HepG2 (cell line): ENCODE measurements around the gene THADA.

Experiments used
- HNRNPH1 ChIP-seq: fragments of 200-400 bp; formaldehyde crosslinking; optimal IDR thresholded peaks from 2 replicates; pipeline ENCODE3; 2017; ENCODE audit warnings: mild to moderate bottlenecking, low read depth, low read length
- MLX ChIP-seq: IDR thresholded peaks from 2 replicates; pipeline ENCODE4 v1.6.1; 2016
- MYC ChIP-seq: sonication (generic); formaldehyde crosslinking; IDR thresholded peaks from 2 replicates; pipeline ENCODE4 v1.9.0; 2021; ENCODE audit warnings: missing genetic modification reagents, borderline replicate concordance
- MZF1 ChIP-seq: sonication (generic); formaldehyde crosslinking; IDR thresholded peaks from 2 replicates; pipeline ENCODE4 v1.8.1; 2023; ENCODE audit warnings: mild to moderate bottlenecking, missing genetic modification reagents, borderline replicate concordance
- RFX5 ChIP-seq: IDR thresholded peaks from 2 replicates; pipeline ENCODE4 v1.6.1; 2011; ENCODE audit warnings: low read depth, low read length, improper control_type of control experiment
- TAF1 ChIP-seq: sonication (generic); formaldehyde crosslinking; IDR thresholded peaks from 2 replicates; pipeline ENCODE4 v1.4.0; 2020; ENCODE audit warnings: missing genetic modification reagents
- ZNF354B ChIP-seq: sonication (generic); formaldehyde crosslinking; IDR thresholded peaks from 2 replicates; pipeline ENCODE4 v1.8.0; 2022; ENCODE audit warnings: mild to moderate bottlenecking, missing genetic modification reagents
- ZNF383 ChIP-seq: sonication (generic); formaldehyde crosslinking; IDR thresholded peaks from 2 replicates; pipeline ENCODE4 v1.4.0; 2020; ENCODE audit warnings: missing genetic modification reagents, mild to moderate bottlenecking, borderline replicate concordance
- ZNF589 ChIP-seq: sonication (generic); formaldehyde crosslinking; conservative IDR thresholded peaks from 2 replicates; pipeline ENCODE4 v1.8.0; 2022; ENCODE audit warnings: mild to moderate bottlenecking, moderate library complexity, missing genetic modification reagents
- ZNF737 ChIP-seq: sonication (generic); formaldehyde crosslinking; IDR thresholded peaks from 2 replicates; pipeline ENCODE4 v1.5.0; 2020; ENCODE audit warnings: missing genetic modification reagents, mild to moderate bottlenecking, borderline replicate concordance
- ZNF766 ChIP-seq: sonication (generic); formaldehyde crosslinking; IDR thresholded peaks from 2 replicates; pipeline ENCODE4 v1.5.0; 2020; ENCODE audit warnings: missing genetic modification reagents, borderline replicate concordance
- TF ChIP-seq, protein P1 (sequence below): sonication (generic); formaldehyde crosslinking; IDR thresholded peaks from 2 replicates; pipeline ENCODE4 v1.5.0; 2020; ENCODE audit warnings: mild to moderate bottlenecking, missing genetic modification reagents, moderate library complexity
- TF ChIP-seq, protein P2 (sequence below): sonication (generic); formaldehyde crosslinking; conservative IDR thresholded peaks from 2 replicates; pipeline ENCODE4 v1.5.0; 2020; ENCODE audit warnings: missing genetic modification reagents

GRCh38 chr2:43343573-43344304 is 252.1 kb downstream of the THADA start:
- TF ChIP-seq MLX (CRISPR knock-in tag) (no peak), ZNF383 (CRISPR knock-in tag) (no peak), ZNF589 (CRISPR knock-in tag) (no peak), TAF1 (no peak), HNRNPH1 (no peak), MYC (no peak), ZNF766 (no peak), RFX5 (no peak), MZF1 (no peak), ZNF737 (CRISPR knock-in tag) (no peak), ZNF354B (CRISPR knock-in tag) (no peak)
- TF ChIP-seq, protein P1, sequence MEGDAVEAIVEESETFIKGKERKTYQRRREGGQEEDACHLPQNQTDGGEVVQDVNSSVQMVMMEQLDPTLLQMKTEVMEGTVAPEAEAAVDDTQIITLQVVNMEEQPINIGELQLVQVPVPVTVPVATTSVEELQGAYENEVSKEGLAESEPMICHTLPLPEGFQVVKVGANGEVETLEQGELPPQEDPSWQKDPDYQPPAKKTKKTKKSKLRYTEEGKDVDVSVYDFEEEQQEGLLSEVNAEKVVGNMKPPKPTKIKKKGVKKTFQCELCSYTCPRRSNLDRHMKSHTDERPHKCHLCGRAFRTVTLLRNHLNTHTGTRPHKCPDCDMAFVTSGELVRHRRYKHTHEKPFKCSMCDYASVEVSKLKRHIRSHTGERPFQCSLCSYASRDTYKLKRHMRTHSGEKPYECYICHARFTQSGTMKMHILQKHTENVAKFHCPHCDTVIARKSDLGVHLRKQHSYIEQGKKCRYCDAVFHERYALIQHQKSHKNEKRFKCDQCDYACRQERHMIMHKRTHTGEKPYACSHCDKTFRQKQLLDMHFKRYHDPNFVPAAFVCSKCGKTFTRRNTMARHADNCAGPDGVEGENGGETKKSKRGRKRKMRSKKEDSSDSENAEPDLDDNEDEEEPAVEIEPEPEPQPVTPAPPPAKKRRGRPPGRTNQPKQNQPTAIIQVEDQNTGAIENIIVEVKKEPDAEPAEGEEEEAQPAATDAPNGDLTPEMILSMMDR (CRISPR knock-in tag), result no peak
- TF ChIP-seq, protein P2, sequence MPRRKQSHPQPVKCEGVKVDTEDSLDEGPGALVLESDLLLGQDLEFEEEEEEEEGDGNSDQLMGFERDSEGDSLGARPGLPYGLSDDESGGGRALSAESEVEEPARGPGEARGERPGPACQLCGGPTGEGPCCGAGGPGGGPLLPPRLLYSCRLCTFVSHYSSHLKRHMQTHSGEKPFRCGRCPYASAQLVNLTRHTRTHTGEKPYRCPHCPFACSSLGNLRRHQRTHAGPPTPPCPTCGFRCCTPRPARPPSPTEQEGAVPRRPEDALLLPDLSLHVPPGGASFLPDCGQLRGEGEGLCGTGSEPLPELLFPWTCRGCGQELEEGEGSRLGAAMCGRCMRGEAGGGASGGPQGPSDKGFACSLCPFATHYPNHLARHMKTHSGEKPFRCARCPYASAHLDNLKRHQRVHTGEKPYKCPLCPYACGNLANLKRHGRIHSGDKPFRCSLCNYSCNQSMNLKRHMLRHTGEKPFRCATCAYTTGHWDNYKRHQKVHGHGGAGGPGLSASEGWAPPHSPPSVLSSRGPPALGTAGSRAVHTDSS (CRISPR knock-in tag), result no peak
